ENCODE results near the gene BFSP1. TPM values are rescaled to one million over a fixed set of nuclear protein-coding genes. Genes with fewer than 3 reads are reported as not detected.

The BFSP1 gene
- total and polyA plus RNA-seq, 2 of the 8 experiments (the other 6 are each of a cell fraction or from before 2014, with no cell fraction given), result 1.5 to 2.5 TPM

DNA sequence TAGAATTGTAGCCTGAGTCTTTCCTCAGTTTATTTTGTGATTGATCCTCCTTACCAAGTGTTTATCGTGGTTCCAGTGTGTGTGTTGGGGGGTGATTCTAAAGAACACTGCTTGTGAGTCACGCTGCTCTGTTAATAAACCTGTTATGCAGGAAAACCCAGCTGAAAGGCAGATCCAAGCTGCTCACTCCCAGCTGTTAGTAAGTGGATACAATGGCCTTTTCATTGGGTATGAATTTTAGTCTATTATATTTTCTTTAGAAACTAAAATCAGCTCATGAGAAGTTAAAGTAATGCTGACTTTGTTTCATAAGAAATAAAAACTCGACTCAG is 26.5 kb upstream of the BFSP1 start (continued):
- TF ChIP-seq, protein P1, sequence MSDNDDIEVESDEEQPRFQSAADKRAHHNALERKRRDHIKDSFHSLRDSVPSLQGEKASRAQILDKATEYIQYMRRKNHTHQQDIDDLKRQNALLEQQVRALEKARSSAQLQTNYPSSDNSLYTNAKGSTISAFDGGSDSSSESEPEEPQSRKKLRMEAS (IDR thresholded peaks at IDR 0.05), result no peak
- TF ChIP-seq, protein P2, sequence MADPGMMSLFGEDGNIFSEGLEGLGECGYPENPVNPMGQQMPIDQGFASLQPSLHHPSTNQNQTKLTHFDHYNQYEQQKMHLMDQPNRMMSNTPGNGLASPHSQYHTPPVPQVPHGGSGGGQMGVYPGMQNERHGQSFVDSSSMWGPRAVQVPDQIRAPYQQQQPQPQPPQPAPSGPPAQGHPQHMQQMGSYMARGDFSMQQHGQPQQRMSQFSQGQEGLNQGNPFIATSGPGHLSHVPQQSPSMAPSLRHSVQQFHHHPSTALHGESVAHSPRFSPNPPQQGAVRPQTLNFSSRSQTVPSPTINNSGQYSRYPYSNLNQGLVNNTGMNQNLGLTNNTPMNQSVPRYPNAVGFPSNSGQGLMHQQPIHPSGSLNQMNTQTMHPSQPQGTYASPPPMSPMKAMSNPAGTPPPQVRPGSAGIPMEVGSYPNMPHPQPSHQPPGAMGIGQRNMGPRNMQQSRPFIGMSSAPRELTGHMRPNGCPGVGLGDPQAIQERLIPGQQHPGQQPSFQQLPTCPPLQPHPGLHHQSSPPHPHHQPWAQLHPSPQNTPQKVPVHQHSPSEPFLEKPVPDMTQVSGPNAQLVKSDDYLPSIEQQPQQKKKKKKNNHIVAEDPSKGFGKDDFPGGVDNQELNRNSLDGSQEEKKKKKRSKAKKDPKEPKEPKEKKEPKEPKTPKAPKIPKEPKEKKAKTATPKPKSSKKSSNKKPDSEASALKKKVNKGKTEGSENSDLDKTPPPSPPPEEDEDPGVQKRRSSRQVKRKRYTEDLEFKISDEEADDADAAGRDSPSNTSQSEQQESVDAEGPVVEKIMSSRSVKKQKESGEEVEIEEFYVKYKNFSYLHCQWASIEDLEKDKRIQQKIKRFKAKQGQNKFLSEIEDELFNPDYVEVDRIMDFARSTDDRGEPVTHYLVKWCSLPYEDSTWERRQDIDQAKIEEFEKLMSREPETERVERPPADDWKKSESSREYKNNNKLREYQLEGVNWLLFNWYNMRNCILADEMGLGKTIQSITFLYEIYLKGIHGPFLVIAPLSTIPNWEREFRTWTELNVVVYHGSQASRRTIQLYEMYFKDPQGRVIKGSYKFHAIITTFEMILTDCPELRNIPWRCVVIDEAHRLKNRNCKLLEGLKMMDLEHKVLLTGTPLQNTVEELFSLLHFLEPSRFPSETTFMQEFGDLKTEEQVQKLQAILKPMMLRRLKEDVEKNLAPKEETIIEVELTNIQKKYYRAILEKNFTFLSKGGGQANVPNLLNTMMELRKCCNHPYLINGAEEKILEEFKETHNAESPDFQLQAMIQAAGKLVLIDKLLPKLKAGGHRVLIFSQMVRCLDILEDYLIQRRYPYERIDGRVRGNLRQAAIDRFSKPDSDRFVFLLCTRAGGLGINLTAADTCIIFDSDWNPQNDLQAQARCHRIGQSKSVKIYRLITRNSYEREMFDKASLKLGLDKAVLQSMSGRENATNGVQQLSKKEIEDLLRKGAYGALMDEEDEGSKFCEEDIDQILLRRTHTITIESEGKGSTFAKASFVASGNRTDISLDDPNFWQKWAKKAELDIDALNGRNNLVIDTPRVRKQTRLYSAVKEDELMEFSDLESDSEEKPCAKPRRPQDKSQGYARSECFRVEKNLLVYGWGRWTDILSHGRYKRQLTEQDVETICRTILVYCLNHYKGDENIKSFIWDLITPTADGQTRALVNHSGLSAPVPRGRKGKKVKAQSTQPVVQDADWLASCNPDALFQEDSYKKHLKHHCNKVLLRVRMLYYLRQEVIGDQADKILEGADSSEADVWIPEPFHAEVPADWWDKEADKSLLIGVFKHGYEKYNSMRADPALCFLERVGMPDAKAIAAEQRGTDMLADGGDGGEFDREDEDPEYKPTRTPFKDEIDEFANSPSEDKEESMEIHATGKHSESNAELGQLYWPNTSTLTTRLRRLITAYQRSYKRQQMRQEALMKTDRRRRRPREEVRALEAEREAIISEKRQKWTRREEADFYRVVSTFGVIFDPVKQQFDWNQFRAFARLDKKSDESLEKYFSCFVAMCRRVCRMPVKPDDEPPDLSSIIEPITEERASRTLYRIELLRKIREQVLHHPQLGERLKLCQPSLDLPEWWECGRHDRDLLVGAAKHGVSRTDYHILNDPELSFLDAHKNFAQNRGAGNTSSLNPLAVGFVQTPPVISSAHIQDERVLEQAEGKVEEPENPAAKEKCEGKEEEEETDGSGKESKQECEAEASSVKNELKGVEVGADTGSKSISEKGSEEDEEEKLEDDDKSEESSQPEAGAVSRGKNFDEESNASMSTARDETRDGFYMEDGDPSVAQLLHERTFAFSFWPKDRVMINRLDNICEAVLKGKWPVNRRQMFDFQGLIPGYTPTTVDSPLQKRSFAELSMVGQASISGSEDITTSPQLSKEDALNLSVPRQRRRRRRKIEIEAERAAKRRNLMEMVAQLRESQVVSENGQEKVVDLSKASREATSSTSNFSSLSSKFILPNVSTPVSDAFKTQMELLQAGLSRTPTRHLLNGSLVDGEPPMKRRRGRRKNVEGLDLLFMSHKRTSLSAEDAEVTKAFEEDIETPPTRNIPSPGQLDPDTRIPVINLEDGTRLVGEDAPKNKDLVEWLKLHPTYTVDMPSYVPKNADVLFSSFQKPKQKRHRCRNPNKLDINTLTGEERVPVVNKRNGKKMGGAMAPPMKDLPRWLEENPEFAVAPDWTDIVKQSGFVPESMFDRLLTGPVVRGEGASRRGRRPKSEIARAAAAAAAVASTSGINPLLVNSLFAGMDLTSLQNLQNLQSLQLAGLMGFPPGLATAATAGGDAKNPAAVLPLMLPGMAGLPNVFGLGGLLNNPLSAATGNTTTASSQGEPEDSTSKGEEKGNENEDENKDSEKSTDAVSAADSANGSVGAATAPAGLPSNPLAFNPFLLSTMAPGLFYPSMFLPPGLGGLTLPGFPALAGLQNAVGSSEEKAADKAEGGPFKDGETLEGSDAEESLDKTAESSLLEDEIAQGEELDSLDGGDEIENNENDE (IDR thresholded peaks at IDR 0.05; ENCODE audit: insufficient replicate concordance, low read length), result no peak
- no peak for TF ChIP-seq HDAC6 (IDR thresholded peaks at IDR 0.05; ENCODE audit: low read depth, low read length)
